ENCODE data around the gene SRP72. TPM values are rescaled to one million over a fixed set of nuclear protein-coding genes. Genes with fewer than 3 reads are reported as not detected.
A peak's percentile ranks its signal among the peaks of the same experiment; 100 is the strongest.

The SRP72 gene
- total RNA-seq, 3 donors from 2014 or later: 54.8 to 68.8 (median 63.9) TPM

DNA sequence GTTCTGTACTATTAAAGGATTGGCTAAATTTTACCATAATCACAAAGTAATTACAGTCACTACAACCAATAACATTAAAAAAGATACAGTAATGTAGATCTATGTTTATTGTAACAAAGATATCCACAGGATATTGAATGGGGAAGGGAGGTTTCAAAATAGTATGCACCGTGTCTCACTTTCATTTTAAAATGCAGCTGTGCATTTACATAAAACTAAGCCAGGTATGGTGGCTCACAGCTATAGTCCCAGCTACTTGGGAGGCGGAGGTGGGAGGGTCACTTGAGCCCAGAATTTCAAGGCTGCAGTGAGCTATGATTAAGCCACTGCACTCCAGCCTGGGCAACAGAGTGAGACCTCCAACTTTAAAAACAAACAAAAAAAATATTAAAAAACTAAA, 8.5 kb downstream of the SRP72 start:
- Histone ChIP-seq H3K9me3 (no peaks in the 10 kb centered on the region), H3K4me3 (no peak overlapping the region), H3K36me3 (ENCODE audit: low read depth) (peaks cover 13% of the 10 kb centered on the region), H3K4me1 (ENCODE audit: low read depth) (no peaks in the 10 kb centered on the region)
- no peak for DNase-seq
- intact Hi-C loops (cut with DNase I, micrococcal nuclease): no loop called here
- TF ChIP-seq, protein P1, sequence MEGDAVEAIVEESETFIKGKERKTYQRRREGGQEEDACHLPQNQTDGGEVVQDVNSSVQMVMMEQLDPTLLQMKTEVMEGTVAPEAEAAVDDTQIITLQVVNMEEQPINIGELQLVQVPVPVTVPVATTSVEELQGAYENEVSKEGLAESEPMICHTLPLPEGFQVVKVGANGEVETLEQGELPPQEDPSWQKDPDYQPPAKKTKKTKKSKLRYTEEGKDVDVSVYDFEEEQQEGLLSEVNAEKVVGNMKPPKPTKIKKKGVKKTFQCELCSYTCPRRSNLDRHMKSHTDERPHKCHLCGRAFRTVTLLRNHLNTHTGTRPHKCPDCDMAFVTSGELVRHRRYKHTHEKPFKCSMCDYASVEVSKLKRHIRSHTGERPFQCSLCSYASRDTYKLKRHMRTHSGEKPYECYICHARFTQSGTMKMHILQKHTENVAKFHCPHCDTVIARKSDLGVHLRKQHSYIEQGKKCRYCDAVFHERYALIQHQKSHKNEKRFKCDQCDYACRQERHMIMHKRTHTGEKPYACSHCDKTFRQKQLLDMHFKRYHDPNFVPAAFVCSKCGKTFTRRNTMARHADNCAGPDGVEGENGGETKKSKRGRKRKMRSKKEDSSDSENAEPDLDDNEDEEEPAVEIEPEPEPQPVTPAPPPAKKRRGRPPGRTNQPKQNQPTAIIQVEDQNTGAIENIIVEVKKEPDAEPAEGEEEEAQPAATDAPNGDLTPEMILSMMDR (IDR thresholded peaks at IDR 0.05): no peak
- no peak for ATAC-seq

DNA sequence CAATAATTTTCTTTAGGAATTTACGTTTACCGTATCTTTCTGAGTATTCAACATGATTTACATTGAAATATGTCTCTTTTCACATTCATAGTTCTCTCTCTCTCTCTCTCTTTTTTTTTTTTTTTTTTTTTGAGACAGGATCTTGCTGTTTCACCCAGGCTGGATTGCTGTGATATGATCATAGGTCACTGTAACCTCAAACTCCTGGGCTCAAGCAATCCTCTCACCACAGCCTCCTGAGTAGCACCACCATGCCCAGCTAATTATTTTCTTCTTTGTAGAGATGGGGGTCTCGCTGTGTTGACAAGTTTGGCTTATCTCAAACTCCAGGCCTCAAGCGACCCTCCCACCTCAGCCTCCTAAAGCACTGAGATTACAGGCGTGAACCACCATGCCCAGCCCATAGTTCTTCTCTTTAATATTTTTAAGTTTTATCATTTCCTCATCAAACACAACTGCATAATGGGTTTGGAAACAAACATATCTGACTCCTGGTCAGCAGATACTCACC, 9.8 kb downstream of the SRP72 start:
- DNase-seq: no peak
- no peak for ATAC-seq
- Histone ChIP-seq H3K36me3 (ENCODE audit: low read depth) (peaks cover 13% of the 10 kb centered on the region), H3K9me3 (no peaks in the 10 kb centered on the region), H3K4me1 (ENCODE audit: low read depth) (no peaks in the 10 kb centered on the region), H3K4me3 (no peak overlapping the region)
- intact Hi-C loops (cut with DNase I, micrococcal nuclease): no loop called here
- TF ChIP-seq, protein P1 (IDR thresholded peaks at IDR 0.05): no peak

DNA sequence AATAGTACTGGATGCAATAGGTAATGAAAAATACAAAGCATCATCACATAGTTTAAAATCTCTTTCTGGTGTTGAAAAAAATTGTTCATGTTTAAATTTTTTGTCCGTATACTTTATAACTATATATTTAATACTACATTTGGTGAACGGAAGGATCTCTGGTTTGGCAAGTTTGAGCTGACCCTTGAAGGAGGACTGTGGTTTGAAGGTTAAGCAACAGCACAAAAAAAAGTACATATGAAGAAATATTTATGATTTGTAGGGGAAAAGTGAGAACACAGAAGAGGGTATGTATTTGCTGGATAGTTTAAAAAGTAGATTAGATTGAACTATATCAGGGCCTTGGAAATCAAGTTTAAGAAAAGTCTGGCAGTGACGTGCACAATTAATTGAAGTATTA, 13.3 kb downstream of the SRP72 start:
- ATAC-seq (no peak), DNase-seq (no peak)
- Histone ChIP-seq H3K4me1 (ENCODE audit: low read depth) (no peaks in the 10 kb centered on the region), H3K4me3 (no peak overlapping the region), H3K9me3 (no peaks in the 10 kb centered on the region), H3K36me3 (ENCODE audit: low read depth) (no peaks in the 10 kb centered on the region)
- TF ChIP-seq, protein P1 (IDR thresholded peaks at IDR 0.05): no peak
- intact Hi-C loops (cut with DNase I, micrococcal nuclease): no loop called here

DNA sequence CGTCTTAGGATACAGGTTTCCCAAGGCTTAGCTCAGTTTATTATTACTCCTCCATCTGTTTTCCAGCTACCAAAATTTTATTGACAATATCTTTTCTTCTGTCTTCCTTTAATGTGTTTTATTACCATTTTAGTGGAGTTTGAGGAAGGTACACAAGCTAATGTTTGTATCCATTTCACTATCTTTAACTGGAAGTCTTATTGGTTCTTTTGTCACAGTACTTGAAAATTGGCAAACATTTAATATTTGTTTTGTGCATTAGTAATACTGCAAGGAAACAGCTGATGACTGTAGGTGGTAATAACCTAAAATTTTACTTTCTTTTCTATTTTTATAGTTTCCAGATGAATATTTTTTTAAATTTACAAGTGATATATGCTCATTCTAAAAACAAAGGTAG, 28.8 kb downstream of the SRP72 start:
- no peak for DNase-seq
- TF ChIP-seq, protein P1 (IDR thresholded peaks at IDR 0.05): no peak
- no peak overlapping the region for H3K4me3 ChIP-seq
- H3K36me3 ChIP-seq (ENCODE audit: low read depth): no peaks in the 10 kb centered on the region
- ATAC-seq: no peak
- intact Hi-C loops (cut with DNase I, micrococcal nuclease): no loop called here
- H3K9me3 ChIP-seq: no peaks in the 10 kb centered on the region
- no peaks in the 10 kb centered on the region for H3K4me1 ChIP-seq (ENCODE audit: low read depth)

DNA sequence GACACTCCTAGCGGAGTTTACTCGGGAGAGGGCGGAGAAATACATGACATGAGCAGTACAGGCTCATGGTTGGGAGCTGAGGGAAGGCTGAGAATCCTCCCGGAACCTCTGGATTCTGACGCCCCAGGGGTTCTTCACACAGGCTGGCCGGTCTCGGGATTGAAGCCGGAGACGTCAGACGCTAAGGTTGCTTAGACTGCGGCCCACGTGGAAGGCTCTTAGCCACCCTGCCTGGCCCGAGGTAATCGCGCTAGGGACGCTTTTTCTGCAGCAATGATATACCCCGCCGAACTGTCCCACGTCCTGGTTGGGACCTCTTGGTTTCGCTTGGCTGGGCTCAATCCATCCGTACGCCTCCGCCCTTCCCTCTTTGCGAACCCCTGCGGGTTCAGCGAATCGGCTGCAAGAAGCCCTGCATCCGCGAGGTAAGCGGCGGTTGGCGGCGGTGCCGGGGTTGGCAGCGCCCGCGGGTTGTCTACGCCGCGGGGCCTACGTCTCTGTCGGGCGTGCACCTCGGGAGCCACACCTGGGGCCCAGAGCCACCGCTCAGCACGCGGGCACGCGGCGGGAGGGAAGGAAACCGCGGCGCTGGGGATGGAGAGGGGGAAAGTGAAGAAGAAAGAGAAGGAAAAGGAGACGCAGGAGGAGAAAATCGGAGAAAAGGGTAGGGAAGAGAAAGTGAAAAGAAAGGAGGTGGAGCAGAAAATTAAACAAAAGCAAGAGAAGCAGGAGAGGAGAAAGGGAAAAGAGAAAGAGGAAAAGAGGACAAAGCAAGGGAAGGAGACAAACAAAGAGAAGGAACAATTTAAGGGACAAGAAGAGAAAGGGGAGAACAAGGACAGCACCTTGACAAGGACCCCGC, 38.1 kb downstream of the SRP72 start, which contains the start of gene ARL9:
Gene ARL9, plus strand, starts transcription at position 523 of the 862 bp plus-strand sequence. Its CDS starts 72 bp downstream, at position 595.
- TF ChIP-seq, protein P1 (IDR thresholded peaks at IDR 0.05): no peak
- H3K4me3 ChIP-seq: no peak within 1 kb of the TSS
- intact Hi-C loops (cut with DNase I, micrococcal nuclease): no loop called here
- H3K9me3 ChIP-seq: no peaks in the 10 kb centered on the region
- peaks cover 4% of the 10 kb centered on the region for H3K36me3 ChIP-seq (ENCODE audit: low read depth)
- peaks cover 5% of the 10 kb centered on the region for H3K4me1 ChIP-seq (ENCODE audit: low read depth)
- ATAC-seq (peak; percentile 95), DNase-seq (peak; percentile 57 to 78 (median 69))

Data from mucosa of descending colon (tissue), 3 donors.